PC-3 (cell line): Measurements from ENCODE around the gene SMAD7.

ENCODE experiments used
- EZH2 ChIP-seq: fragments of 300-600 bp; sonication (generic); IDR thresholded peaks from one replicate; pipeline ENCODE4 v1.6.1; 2017; ENCODE audit warnings: antibody characterized with exemption, mild to moderate bottlenecking, low read length; ENCODE audit not compliant: unreplicated experiment
- TF ChIP-seq, protein P1 (sequence below): fragments of 300-600 bp; sonication (generic); conservative IDR thresholded peaks from 2 replicates; pipeline ENCODE4 v1.5.1; 2017; ENCODE audit warnings: antibody characterized with exemption, low read depth, mild to moderate bottlenecking, low read length

DNA sequence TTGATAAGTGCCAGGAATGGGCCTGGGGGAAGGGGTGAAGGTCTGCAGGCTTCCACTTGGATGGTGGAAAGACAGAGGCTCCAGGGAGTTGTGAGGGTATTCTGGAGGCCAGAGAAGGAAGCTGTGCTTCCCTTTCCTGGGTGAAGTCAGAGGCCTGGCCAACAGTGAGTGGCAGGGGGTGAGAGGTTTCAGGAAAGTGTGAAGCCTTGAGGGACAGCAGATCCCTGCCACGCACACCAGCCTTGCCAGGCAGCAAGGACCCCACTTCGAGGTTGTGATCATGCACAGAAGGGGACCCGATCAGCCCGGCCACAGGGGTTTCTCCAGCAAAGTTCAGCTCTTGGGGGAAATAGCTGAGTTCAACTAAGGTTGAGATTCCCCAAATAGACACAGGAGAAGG lies 66.5 kb downstream of the SMAD7 start:
- TF ChIP-seq, protein P1, sequence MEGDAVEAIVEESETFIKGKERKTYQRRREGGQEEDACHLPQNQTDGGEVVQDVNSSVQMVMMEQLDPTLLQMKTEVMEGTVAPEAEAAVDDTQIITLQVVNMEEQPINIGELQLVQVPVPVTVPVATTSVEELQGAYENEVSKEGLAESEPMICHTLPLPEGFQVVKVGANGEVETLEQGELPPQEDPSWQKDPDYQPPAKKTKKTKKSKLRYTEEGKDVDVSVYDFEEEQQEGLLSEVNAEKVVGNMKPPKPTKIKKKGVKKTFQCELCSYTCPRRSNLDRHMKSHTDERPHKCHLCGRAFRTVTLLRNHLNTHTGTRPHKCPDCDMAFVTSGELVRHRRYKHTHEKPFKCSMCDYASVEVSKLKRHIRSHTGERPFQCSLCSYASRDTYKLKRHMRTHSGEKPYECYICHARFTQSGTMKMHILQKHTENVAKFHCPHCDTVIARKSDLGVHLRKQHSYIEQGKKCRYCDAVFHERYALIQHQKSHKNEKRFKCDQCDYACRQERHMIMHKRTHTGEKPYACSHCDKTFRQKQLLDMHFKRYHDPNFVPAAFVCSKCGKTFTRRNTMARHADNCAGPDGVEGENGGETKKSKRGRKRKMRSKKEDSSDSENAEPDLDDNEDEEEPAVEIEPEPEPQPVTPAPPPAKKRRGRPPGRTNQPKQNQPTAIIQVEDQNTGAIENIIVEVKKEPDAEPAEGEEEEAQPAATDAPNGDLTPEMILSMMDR, result no peak
- no peak for TF ChIP-seq EZH2
